ENCODE data around the gene SEMA5B.

DNA sequence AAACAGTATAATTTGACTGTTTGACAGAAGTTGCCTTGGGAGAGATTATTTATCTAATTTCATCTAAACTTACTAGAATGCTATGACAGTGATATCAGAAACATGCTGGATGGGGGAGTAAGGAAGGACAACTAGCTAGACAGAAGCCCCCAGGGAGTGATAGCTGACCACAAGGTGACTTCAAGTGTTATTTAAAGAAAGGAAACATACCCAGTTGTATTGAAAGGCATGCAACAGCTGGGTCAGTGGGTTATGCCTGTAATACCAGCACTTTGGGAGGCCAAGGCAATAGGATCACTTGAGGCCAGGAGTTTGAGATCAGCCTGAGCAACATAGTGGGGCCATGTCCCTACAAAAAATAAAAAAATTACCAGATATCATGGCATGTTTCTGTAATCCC lies 163.1 kb downstream of the SEMA5B start:
- TF ChIP-seq RAD21 (IDR thresholded peaks at IDR 0.05; ENCODE audit: low read length) (no peak), CTCF (conservative IDR thresholded peaks at IDR 0.05; ENCODE audit: low read depth, low read length) (no peak)

Data from IMR-90 (cell line).